Neuron (in vitro differentiated cells): ENCODE measurements around the gene PTPRK.

ENCODE experiments used
- H2AFZ ChIP-seq: one replicate; pipeline ENCODE4 v1.6.1; 2013; ENCODE audit warnings: low read depth, mild to moderate bottlenecking, inconsistent platforms, low read length, moderate library complexity
- H3K27me3 ChIP-seq: one replicate; pipeline ENCODE4 v1.6.1; 2013; ENCODE audit warnings: low read length; ENCODE audit not compliant: insufficient read depth
- H3K36me3 ChIP-seq: one replicate; pipeline ENCODE4 v1.6.1; 2013; ENCODE audit warnings: low read length; ENCODE audit not compliant: insufficient read depth
- H3K4me1 ChIP-seq: one replicate; pipeline ENCODE4 v1.6.1; 2013; ENCODE audit warnings: low read length; ENCODE audit not compliant: insufficient read depth
- H3K4me3 ChIP-seq: 2 replicates; pipeline ENCODE4 v1.5.1; 2013; ENCODE audit warnings: mild to moderate bottlenecking, low read length, moderate library complexity
- H3K9me3 ChIP-seq: one replicate; pipeline ENCODE4 v1.6.1; 2013; ENCODE audit warnings: low read length

PTPRK gene

GRCh38 chr6:128259029-128259724, 261.2 kb downstream of the PTPRK start:
- Histone ChIP-seq H3K4me1 (no peaks in the 10 kb centered on the region), H3K9me3 (peaks cover 2% of the 10 kb centered on the region), H2AFZ (no peak overlapping the region), H3K27me3 (no peaks in the 10 kb centered on the region), H3K4me3 (no peak overlapping the region), H3K36me3 (no peaks in the 10 kb centered on the region)

- H3K4me3 ChIP-seq, result no peak overlapping the region
- no peak overlapping the region for H2AFZ ChIP-seq
- no peaks in the 10 kb centered on the region for H3K4me1 ChIP-seq
These were observed 264.3 kb downstream of the PTPRK start for GRCh38 chr6:128256095-128256494.

DNA sequence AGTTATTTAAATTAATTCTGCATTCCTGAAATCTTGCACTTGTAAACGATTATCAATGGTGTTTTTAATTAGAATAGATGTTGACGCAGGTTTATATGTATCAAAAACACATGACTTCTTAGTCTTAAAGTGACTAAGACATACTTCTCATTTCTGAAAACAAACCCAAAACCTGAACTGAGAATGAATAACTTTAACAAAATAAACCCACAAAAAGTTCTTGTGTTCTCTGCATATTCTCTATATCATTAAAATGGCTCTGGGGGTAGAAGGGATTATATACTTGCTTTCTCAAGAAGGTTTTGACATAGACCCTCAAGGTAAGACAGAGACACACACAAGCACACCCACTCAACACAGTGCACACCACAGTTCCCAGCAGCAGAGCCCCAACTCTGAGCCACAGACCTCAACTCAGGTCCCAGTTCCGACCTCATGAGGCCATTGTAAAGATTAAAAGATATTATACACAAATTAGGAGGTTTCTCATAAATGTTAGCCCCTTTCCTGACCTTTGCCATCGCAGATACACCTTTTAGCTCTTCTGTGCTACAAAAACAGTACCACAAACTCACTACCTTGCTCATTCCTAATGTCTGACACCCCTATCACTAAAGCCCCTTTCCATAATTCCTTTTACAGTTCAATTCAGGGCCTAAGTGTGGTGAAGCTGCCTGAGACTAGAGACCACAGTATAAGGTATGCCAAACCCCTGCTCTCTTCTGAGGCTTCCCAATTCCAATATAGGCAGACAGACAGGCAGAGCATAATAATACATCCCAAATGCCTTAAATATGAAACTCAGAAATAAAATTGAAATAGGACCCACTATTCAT, 267.8 kb downstream of the PTPRK start:
- no peaks in the 10 kb centered on the region for H3K27me3 ChIP-seq
- no peaks in the 10 kb centered on the region for H3K9me3 ChIP-seq
- H3K4me3 ChIP-seq, result no peak overlapping the region
- no peak overlapping the region for H2AFZ ChIP-seq
- H3K4me1 ChIP-seq, result no peaks in the 10 kb centered on the region
- no peaks in the 10 kb centered on the region for H3K36me3 ChIP-seq

More at GRCh38 chr6:128256095-128256494, 264.3 kb downstream of the PTPRK start:
- H3K9me3 ChIP-seq, result no peaks in the 10 kb centered on the region
- H3K27me3 ChIP-seq, result no peaks in the 10 kb centered on the region
- H3K36me3 ChIP-seq, result no peaks in the 10 kb centered on the region

- no peaks in the 10 kb centered on the region for H3K4me1 ChIP-seq
- no peak overlapping the region for H2AFZ ChIP-seq
- H3K4me3 ChIP-seq, result no peak overlapping the region
- H3K9me3 ChIP-seq, result no peaks in the 10 kb centered on the region
- no peaks in the 10 kb centered on the region for H3K27me3 ChIP-seq
- H3K36me3 ChIP-seq, result no peaks in the 10 kb centered on the region
These were observed 268.7 kb downstream of the PTPRK start for GRCh38 chr6:128251445-128252340.

GRCh38 chr6:128250370-128251070, 269.9 kb downstream of the PTPRK start:
- Histone ChIP-seq H3K9me3 (no peaks in the 10 kb centered on the region), H2AFZ (no peak overlapping the region), H3K27me3 (no peaks in the 10 kb centered on the region)

DNA sequence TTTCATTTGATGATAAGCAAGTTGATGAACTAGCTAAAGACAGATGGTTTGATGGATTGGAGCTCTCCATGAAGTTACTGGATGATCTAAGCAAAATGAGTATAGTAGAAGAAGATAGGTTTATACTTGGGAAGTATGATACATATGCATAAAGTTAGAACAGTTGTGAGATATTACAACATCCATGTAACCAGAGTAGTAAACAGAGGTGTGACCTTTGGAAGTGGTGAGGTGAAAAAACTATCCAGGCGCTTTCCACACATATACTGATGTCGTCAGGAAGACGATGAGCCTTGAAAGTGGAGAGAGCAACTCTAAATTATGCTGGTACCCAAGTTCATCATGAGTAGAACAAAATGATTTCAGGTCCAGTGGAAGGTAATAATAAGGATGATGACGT, 271.0 kb downstream of the PTPRK start:
- Histone ChIP-seq H2AFZ (no peak overlapping the region), H3K36me3 (no peaks in the 10 kb centered on the region), H3K4me3 (no peak overlapping the region)

More at GRCh38 chr6:128250370-128251070, 269.9 kb downstream of the PTPRK start:
- Histone ChIP-seq H3K4me3 (no peak overlapping the region), H3K36me3 (no peaks in the 10 kb centered on the region), H3K4me1 (no peaks in the 10 kb centered on the region)

GRCh38 chr6:128246472-128247260, 273.7 kb downstream of the PTPRK start:
- Histone ChIP-seq H3K4me3 (no peak overlapping the region), H3K27me3 (no peaks in the 10 kb centered on the region), H3K9me3 (no peaks in the 10 kb centered on the region), H3K36me3 (no peaks in the 10 kb centered on the region), H2AFZ (no peak overlapping the region), H3K4me1 (no peaks in the 10 kb centered on the region)

More for the DNA sequence above, 271.0 kb downstream of the PTPRK start:
- no peaks in the 10 kb centered on the region for H3K4me1 ChIP-seq
- H3K9me3 ChIP-seq, result no peaks in the 10 kb centered on the region
- H3K27me3 ChIP-seq, result no peaks in the 10 kb centered on the region

DNA sequence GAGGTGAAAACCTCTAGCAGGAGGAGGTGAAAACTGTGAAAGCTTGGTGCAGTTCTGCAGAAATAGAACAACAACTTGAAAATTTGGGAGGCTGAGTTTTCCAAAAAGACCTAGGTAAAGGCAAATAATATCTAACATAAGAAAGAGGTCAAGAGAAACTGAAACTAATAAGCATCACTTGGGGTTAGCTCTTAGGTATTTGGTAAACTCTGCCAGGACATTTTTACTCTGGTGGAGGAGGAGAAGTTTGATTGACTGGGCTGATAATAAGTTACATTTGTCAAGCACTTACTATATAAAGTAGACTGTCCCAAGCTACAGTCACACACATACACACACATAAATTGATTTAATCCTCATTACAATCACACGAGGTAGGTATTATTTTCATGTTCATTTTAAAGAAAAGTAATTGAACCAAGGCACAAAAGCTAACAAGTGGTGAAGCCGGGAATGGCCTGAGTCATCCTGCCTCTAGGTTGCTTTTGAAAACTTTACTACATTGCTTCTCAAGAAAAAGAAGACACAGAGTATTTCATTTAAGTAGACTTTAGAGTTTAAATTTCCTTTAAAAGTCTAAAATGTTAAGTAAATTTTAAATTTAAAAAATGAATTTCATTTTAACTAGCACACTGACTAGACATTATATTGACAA, 275.5 kb downstream of the PTPRK start:
- Histone ChIP-seq H3K4me1 (peaks cover 10% of the 10 kb centered on the region), H2AFZ (no peak overlapping the region), H3K4me3 (no peak overlapping the region), H3K36me3 (no peaks in the 10 kb centered on the region), H3K27me3 (no peaks in the 10 kb centered on the region), H3K9me3 (no peaks in the 10 kb centered on the region)

DNA sequence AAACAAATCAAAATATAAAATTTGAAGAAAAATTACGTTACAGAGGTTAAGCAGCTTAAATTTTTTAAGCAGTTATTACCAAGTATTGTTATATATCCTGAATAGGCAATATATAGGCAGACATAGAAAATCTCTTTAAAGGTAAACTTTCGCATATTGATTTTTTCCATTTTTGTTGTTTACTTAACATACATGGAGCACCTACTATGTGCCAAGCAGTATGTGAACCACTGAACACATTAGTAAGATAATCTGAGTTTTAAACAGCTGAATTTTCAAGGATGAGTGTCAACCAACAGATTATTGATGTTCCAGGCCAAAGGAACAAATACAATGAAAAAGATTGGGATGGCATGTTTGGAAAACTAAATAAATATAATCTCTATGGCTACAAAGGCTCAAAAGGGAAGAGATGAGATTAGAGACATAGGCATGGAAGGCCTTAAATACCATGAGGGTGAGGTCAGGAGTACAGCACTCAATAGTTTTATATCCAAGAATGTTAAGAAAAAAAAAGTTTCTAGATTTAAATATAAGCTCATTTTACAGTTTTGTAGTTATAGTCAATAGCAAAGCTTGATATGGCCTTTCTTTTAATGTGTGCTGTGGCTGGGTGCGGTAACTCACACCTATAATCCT, 277.5 kb downstream of the PTPRK start:
- H3K9me3 ChIP-seq, result no peaks in the 10 kb centered on the region
- no peaks in the 10 kb centered on the region for H3K27me3 ChIP-seq
- peaks cover 27% of the 10 kb centered on the region for H3K4me1 ChIP-seq
- H3K4me3 ChIP-seq, result no peak overlapping the region
- H3K36me3 ChIP-seq, result no peaks in the 10 kb centered on the region
- H2AFZ ChIP-seq, result no peak overlapping the region

DNA sequence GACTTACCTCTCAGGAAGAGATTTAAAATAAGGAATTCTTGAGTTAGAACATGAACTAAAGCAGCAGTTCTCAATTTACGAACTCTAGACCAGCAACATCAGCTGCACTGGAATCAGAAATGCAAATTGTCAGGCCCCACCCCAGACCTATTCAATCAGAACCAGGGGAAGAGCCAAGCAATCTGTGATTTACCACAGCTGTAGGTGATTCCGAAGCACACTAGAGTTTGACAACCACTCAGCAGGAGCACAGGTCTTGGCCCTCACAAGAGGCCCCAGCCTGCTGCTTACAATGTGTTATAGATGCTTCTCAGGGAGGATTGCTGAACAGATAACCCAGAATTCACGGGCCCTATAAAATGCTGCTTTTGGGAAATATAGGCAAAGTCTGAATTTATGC, 279.2 kb downstream of the PTPRK start:
- H3K27me3 ChIP-seq, result no peaks in the 10 kb centered on the region
- H3K4me1 ChIP-seq, result peaks cover 36% of the 10 kb centered on the region
- no peaks in the 10 kb centered on the region for H3K36me3 ChIP-seq
- H2AFZ ChIP-seq, result no peak overlapping the region
- H3K4me3 ChIP-seq, result no peak overlapping the region
- no peaks in the 10 kb centered on the region for H3K9me3 ChIP-seq

DNA sequence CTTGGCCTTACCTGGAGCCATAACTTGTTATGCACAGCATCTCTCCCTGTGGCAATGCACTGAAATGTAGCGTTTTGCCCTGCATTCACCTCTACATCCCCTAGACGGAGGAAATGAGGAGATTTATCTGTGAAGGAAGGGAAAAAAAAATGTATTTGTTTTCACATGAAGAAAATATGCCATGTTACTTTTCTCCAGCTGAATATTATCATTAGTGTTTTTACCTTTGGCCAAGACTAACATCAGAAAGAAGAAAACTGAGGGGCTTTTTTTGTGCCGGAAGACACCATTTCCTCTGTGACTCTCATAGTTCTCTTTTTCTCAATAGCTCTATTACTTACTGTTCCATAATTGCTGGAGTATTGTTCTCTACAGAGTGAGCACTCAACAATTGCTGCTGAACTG, 280.4 kb downstream of the PTPRK start:
- Histone ChIP-seq H3K27me3 (no peaks in the 10 kb centered on the region), H3K4me3 (no peak overlapping the region), H3K36me3 (no peaks in the 10 kb centered on the region), H3K9me3 (no peaks in the 10 kb centered on the region), H2AFZ (no peak overlapping the region), H3K4me1 (peaks cover 36% of the 10 kb centered on the region)
